Vein endothelial cell (primary cell): ENCODE results near the gene AK2. TPM values are rescaled to one million over a fixed set of nuclear protein-coding genes. Genes with fewer than 3 reads are reported as not detected.

Experiments used
- total RNA-seq: library from RNA; depleted of rRNA; stranded (reverse); fragments of >200 nt; gene quantifications from 2 replicates; pipeline ENCODE4 v1.2.3, GENCODE V29; 2012

Gene AK2
- 164 and 212 TPM in 2 replicates for total RNA-seq

GRCh38 chr1:33036526-33037503 is at the start of gene AK2:
TSS of gene AK2 (minus strand) at chr1:33036883. CDS start at chr1:33036828, 55 bp downstream.

DNA sequence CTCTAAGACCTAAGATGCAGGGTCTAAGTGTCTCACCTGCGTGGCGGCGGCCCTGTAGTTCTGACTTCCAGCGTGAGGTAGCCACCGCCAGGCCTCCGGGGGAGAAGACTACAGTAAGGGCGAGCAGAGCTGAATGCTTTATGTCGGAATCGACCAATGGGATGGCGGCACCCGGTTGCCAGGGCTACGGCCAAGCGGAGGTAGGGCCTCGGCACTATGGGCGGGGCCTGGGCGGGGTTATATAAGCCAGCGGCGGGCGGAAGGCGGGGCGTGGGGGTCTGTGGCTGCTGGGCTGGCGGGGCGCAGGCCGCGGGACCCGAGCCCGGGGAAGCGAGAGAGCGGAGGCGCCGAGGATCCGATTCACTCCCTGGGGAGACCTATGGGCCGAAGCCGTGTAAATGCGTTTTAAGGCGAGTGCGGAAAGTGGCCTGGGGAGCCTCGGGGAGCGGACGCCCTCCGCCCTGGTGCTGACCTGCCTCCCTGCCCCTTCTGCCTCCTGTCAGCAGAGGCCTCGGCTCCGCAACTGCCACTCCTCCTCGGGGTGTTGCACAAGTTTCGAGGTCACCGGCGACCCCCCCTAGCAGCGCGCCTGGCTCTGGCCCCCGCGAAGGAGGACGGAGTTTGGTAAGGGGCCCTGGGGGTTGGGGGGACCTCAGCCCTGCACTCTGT is 44.3 kb upstream of the AK2 start, which contains the start of gene AZIN2:
Gene AZIN2, plus strand, starts transcription at position 269 of the 669 bp plus-strand sequence. CDS start 1,097 bp downstream, outside the sequence.

GRCh38 chr1:32964461-32965250 is 72.0 kb downstream of the AK2 start, which contains the start of gene RNF19B:
TSS of gene RNF19B (minus strand) at chr1:32964809. CDS start at chr1:32964685, 124 bp downstream.

Other genes starting within 250 kb of the AK2 start
- gene YARS1, start 219.5 kb downstream of the AK2 start, total RNA-seq, result 104 and 106 TPM in 2 replicates
- gene S100PBP, start 219.2 kb downstream of the AK2 start, total RNA-seq, result 21.2 and 32.8 TPM in 2 replicates
- 0.33 and 0.48 TPM in 2 replicates for gene FNDC5, start 166.0 kb downstream of the AK2 start, total RNA-seq
- not detected in 2 replicates for gene HPCA, start 150.4 kb downstream of the AK2 start, total RNA-seq
- gene TMEM54, start 135.5 kb downstream of the AK2 start, total RNA-seq, result 25.1 and 28.1 TPM in 2 replicates
- 34.6 and 37.3 TPM in 2 replicates for gene RNF19B, start 72.1 kb downstream of the AK2 start, total RNA-seq
- 0.76 and 1.3 TPM in 2 replicates for gene AZIN2, start 44.3 kb upstream of the AK2 start, total RNA-seq
- 4.2 and 4.6 TPM in 2 replicates for gene TRIM62, start 145.2 kb upstream of the AK2 start, total RNA-seq
- 17.8 and 26.1 TPM in 2 replicates for gene ZNF362, start 219.6 kb upstream of the AK2 start, total RNA-seq